Measurements from ENCODE around the gene HSPBP1.

- TF ChIP-seq EP300 (IDR thresholded peaks at IDR 0.05) (no peak), CTCF (IDR thresholded peaks at IDR 0.05) (no peak), POLR2A (IDR thresholded peaks at IDR 0.05) (no peak)
Measured at GRCh38 chr19:55279340-55279739, 570 bp downstream of the HSPBP1 start.
